Kidney epithelial cell (primary cell): Measurements from ENCODE around the gene ZNF773. TPM values are rescaled to one million over a fixed set of nuclear protein-coding genes. Genes with fewer than 3 reads are reported as not detected.
"Not testable (repeated sequence)": the region's sequence is repeated elsewhere in the genome, so short reads cannot be mapped to it uniquely, and the experiment has no call there.

Experiments
- DNase-seq: peaks from one replicate; pipeline ENCODE4 v3.0.0-alpha.2; 2010; ENCODE audit warnings: low read depth
- H3K27me3 ChIP-seq: 2 replicates; pipeline ENCODE4 v1.6.0; 2011; ENCODE audit warnings: low read length; ENCODE audit not compliant: control insufficient read depth, insufficient read depth
- H3K36me3 ChIP-seq: 2 replicates; pipeline ENCODE4 v1.5.1; 2011; ENCODE audit warnings: low read length; ENCODE audit not compliant: control insufficient read depth, insufficient read depth
- H3K4me3 ChIP-seq: 2 replicates; pipeline ENCODE4 v1.5.1; 2011; ENCODE audit warnings: low read depth, mild to moderate bottlenecking, control low read depth, low read length
- CTCF ChIP-seq: IDR thresholded peaks from 2 replicates; pipeline ENCODE4 v1.5.1; 2011; ENCODE audit warnings: mild to moderate bottlenecking, moderate library complexity, low read length, control low read depth, inconsistent platforms; ENCODE audit not compliant: insufficient read depth, poor library complexity, severe bottlenecking
- total RNA-seq: library from RNA; depleted of rRNA; stranded (reverse); fragments of >200 nt; gene quantifications from 2 replicates; pipeline ENCODE4 v1.2.3, GENCODE V29; 2015

The ZNF773 gene
- total RNA-seq, 1 donor from 2014 or later = 7.9 TPM

GRCh38 chr19:57499332-57499679 is 432 bp upstream of the ZNF773 start:
- DNase-seq, H3K4me3 ChIP-seq, H3K36me3 ChIP-seq, H3K27me3 ChIP-seq: not testable (repeated sequence)

- H3K36me3 ChIP-seq, H3K27me3 ChIP-seq, DNase-seq: not testable (repeated sequence)
- H3K4me3 ChIP-seq = peak overlapping the region; percentile 28
Observed at GRCh38 chr19:57500400-57500799, 662 bp downstream of the ZNF773 start.

DNA sequence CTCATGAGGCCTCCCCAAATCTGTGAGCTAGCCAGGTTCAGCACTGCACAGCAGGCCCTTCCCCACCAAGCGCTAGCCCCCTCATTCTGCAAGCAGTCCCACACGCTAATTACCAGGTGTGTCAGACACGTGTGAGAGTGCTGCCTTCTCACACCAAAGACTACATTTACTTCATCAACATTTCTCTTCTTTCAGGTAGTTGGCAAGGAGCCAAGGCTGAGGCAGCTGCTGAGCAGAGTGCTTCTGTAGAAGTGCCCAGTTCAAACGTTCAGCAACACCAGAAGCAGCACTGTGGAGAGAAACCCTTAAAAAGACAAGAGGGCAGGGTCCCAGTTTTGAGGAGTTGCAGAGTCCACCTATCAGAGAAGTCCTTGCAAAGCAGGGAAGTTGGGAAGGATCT is 6.4 kb downstream of the ZNF773 start:
- TF ChIP-seq CTCF = no peak
- Histone ChIP-seq H3K4me3 (no peak overlapping the region), H3K27me3 (no peaks in the 10 kb centered on the region), H3K36me3 (no peaks in the 10 kb centered on the region)
- DNase-seq = no peak

DNA sequence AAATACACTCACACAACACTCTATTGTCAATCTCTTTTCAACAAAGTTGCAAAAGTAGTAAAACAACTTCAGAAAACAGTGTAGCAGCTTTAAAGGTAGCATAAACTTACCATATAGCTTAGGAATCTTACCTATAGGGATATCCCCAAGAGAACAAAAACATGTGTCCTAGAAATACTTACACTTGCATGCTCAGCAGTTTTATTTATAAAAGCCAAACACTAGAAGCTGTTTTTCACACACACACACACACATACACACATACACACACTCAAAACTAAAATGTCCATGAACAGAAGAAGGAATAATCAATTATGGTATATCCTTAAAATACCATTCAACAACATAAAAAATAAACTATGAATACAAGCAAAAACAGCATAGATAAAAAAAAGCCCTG is 11.7 kb downstream of the ZNF773 start:
- H3K4me3 ChIP-seq = no peak overlapping the region
- H3K36me3 ChIP-seq = no peaks in the 10 kb centered on the region
- no peak for TF ChIP-seq CTCF
- DNase-seq = no peak
- H3K27me3 ChIP-seq = no peaks in the 10 kb centered on the region

DNA sequence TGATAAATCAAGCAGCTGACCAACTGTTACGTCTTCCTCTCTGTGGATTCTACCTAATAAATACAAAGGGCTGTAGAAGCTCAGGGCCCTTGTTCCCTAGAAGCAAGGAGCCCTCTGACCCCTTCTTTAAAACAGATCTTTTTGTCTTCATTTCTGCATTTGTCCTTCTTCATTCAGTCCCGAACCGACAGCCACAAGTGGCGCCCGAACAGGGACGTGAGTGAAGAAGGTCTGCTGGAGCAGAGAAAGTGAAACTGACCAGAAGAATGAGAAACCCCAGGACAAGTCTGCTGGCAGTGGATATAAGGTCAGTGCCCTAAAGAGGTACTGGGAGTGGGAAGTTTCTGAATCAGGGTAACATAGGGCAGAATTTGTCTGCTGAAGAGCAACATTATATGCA is 13.1 kb downstream of the ZNF773 start:
- H3K4me3 ChIP-seq = no peak overlapping the region
- TF ChIP-seq CTCF = no peak
- H3K36me3 ChIP-seq = no peaks in the 10 kb centered on the region
- no peak for DNase-seq
- no peaks in the 10 kb centered on the region for H3K27me3 ChIP-seq

DNA sequence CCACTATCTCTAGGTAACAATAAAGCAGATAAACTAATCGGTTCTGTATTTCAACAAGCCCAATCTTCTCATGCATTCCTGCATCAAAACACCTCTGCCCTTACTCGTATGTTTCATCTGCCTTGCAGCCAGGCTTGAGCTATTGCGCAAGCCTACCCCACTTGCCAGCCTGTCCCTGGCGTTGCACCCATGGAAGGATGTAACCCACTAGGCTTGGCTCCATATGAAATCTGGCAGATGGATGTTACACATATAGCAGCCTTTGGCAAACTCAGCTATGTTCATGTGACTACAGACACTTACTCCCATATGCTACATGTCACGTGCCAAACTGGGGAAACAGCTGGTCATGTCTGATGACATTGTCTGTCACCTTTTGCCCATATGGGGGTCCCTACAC is 15.5 kb downstream of the ZNF773 start:
- no peak for TF ChIP-seq CTCF
- no peaks in the 10 kb centered on the region for H3K36me3 ChIP-seq

DNA sequence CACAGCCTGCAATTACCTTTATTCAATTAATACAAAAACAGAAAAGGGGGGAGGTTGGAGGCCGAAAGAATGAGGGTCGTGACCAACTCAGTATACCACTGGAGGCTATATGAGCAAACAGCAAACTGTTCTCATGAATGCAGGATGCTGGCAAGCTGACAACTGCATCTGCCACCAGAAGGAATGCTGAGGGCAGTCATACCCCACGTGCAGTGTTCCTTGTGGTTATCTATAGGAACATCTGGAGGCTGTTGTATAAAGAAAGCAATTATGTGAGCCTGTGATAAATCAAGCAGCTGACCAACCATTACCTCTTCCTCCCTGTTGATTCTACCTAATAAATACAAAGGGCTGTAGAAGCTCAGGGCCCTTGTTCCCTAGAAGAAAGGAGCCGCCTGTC is 18.3 kb downstream of the ZNF773 start:
- not testable (repeated sequence) for H3K36me3 ChIP-seq, DNase-seq, H3K27me3 ChIP-seq, H3K4me3 ChIP-seq

More for the DNA sequence above, 15.5 kb downstream of the ZNF773 start:
- DNase-seq = no peak
- no peaks in the 10 kb centered on the region for H3K27me3 ChIP-seq
- H3K4me3 ChIP-seq = no peak overlapping the region
